EL (cell line): ENCODE results near the gene DEDD2.

Experiments
- DNase-seq: peaks from one replicate; pipeline ENCODE4 v3.0.0-alpha.2; 2016

Gene DEDD2

DNA sequence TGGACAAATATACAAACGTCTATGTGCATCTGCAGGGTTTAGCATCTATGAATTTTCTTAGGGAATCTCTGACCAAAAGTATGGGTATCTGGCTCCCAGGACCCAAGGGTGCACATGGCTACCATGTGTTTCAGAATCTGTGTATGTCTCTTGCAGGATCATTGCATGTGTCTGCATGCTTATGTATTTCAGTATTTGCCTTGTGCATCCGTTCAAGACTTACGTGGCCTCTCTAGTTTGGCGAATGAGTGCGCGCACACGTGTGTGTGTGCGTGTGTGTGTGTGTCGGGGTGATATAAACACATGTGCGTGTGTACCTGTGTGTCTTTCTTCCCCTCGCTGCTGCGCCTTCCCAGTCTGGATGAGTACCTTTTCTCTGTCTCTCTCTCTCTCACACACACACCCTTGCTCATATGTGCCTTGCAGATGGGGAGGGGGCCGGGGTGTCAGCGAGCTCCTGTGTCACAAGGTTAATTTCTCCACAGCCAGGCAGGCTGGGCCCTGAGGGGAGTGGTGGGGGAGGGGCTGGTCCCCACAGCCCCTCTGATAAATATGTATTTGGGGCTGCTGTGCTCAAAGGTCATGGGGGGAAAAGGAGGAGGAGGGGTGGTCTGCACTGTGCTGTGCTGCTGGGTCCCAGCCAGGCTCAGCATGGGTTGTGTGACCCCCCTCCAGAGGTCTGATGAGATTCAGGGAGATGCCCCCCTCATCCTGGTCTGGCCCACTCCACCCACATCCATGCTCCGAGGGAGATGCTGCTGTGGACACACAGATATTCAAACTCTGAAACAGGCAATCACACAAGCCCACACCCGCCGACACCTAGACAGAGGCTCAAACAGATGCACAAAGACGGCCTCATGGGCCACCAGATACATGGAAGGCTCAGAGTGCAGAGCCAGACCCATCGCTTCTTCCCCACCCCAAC, 47.7 kb downstream of the DEDD2 start:
- no peak for DNase-seq

DNA sequence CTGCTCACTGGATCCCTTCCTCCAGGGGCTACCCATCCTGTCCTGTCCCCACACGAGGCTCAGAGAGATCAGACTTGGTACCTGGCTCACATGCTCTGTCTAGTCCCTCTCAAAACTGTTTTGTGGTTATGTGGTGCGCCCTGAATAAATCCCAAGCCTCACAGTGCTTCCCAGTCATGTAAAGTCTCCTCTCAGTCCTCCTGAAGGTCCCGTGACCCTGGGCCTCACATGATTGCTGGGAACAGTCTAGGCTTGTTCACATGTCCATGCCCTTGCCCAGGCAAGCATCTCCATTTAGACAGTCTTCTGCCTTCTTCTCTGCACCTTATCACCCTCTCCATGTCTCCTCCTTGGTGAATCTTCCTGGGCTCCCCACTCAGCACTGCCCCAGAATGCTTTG, 49.3 kb downstream of the DEDD2 start:
- no peak for DNase-seq

DNA sequence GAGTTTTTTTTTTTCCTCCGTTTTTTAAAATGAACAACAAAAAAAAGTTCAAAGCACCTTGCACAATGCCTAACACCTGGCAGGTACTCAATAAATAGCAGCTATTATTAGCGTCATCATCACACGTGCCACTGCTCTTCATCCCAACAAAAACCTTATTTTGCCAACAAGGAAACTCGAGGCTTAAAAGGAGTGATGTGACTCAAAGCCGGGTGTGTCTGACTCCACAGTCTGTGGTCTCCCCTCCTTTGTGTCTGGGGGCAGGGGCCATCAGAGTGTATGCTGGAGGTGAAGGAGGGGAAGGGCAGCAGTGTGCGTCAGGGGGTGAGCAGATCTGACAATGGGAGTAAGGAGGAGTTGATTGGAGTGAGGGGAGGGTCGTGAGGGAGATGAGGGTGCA, 51.2 kb downstream of the DEDD2 start:
- no peak for DNase-seq

DNA sequence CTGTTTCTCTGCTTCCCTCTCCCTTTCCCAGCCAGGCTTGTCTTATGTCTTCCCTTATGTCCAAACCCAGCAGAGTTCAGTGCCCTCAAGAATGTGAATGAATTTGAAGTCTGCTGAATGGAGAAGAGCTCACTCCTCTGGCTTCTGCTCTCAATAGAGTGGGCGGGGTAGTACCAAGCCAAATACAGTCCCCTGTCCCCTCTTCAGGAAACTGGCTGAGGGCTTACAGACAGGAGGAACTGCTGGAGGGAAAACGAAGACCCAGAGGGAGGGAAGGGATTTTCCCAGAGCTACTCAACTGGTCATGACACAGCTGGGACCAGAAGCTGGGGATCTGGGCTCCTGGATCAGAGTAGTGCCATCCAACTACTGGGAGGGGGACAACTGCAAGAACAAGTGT, 52.3 kb downstream of the DEDD2 start:
- no peak for DNase-seq

DNA sequence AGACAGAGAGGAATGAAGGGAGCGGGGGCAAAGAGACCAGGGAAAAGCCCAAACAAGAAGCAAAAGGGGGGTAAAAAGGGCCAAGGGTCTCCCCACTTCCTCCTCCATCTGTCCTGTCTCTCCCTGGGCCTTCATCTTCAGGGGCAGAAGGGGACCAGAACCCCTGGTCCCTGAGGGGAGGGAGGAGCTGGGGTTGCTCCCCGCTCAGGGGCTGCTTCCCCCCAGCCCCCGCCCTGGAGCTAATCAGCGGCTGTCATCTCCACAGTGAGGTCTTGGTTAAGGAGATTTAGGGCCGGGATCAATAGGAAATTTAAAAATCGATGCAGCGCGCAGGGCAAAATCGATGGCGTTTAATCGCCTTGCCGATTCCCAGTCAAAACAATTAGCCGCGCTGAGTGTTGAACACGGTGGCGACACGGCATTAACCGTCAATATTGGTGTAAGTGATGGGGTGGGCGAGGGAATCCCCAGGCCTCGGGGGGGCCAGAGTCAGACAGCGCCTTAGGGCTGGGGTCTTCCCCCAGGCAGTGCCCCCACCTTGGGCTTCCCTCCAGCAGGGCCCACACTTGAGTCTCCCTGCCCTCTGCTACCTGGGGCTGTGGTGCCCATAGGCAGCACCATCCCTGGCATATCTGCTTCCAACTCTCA, 55.7 kb downstream of the DEDD2 start:
- DNase-seq, result no peak

DNA sequence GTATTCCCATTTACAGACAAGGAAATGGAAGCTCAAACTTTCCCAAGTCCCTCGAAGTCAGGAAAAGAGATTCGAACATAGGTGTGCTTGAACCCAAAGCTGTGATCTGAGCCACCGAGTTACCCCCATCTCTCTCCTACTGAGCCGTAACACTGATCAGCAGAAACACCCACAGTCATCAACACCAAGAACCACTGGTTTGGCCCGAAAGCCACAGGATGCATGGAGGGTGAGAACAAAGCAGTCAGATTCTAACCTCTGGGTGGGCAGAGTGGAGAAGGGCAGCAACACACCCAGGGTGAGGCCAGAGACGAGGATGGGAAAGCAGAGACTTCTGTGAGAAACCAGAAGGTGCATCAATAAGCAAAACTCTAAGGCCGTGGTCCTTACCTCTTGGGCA, 57.5 kb downstream of the DEDD2 start:
- no peak for DNase-seq

DNA sequence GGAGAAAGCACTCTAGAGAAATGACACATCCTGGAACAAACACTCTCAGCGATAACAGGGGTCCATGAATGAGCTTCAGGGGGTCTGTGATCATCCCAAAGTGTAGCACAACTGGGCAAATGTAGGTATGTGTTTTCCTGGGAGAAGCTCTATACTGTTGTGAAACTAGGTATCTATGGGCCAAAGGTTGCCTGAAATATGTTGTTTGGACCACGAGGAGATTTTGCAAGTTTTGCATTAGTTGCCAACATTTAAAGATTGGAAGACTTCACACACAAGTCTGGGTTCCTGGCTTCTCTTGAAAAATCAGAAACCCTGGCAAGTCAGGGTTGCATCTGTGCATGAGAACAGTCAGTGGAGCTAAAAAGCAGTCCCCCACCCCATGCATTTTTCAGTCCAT, 58.6 kb downstream of the DEDD2 start:
- DNase-seq, result no peak

DNA sequence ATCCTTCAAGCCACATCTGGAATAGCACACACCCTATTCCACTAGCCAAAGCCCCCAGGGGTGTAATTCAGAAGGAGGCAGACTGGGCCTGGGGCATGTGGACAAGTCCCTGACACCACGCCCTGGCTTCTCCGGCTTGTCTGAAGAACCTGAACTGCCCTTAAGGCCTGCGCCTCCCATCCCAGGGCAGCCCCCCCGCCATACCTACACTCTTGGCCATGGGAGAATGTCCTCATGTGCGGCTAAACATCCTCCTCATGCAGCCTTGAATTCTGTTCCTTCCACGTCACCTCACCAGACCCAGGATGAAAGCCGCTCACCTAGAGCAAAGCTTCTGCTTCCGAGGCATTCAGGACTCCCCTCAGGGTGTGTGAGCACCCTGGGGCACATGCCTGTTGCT, 60.9 kb downstream of the DEDD2 start:
- DNase-seq, result no peak

DNA sequence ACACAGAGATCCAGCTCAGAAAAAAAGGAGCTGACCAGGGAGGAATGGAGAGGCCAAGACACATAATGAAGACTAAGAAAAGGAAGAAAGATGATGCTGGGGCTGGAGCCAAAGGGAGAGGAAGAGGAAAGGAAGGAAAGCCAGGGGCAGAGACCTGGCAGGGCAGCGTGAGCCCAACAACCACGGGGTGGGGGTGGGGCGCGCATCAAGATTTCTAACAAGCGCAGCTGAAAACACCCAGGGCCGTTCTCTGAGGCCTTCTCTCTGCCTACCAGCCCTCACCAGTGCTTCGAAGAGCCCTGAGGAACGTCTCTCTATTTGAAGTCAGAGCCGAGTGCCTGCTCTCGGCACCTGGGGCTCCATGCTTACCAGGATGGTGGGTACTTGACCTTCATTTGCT, 61.7 kb downstream of the DEDD2 start:
- no peak for DNase-seq

DNA sequence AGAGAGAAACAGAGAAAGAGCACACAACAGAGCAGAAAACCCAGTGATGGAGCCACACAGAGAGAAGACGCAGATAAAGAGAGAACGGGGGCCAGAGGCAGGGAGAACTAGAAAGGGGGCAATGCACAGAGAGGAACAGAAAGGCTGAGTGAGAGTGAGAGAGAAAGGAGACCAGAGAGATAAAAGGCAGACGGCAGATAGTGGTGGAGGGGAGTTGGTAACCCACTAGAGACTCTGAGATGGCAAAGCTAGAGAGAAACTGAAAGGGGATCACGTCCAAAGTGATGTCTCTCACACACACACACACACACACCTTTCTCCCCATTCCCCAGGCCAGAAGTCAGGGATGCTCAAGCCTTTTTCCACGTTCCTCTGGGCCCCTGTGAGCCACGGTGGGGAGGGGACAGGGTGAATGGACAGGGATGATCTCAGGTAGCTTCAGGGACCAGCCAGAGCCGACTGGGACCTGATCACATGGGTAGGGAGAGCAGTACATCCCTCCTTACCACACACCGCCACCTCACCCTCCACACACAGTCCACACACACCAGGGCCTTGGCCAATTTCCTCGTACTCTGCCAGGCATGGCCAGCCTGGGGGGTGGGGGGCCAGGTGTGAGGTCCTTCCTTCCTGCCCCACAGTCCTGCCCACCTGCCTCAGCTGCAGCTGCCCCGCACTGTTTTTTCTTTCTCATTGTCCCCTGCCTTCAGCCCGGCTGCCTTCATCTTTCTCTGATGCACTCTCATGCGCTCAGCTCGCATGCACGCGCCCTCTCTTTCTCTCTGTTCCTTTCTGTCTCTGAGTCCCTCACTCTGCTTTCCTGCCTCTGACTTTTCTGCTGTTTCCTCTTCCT, 62.8 kb downstream of the DEDD2 start:
- DNase-seq, result no peak

DNA sequence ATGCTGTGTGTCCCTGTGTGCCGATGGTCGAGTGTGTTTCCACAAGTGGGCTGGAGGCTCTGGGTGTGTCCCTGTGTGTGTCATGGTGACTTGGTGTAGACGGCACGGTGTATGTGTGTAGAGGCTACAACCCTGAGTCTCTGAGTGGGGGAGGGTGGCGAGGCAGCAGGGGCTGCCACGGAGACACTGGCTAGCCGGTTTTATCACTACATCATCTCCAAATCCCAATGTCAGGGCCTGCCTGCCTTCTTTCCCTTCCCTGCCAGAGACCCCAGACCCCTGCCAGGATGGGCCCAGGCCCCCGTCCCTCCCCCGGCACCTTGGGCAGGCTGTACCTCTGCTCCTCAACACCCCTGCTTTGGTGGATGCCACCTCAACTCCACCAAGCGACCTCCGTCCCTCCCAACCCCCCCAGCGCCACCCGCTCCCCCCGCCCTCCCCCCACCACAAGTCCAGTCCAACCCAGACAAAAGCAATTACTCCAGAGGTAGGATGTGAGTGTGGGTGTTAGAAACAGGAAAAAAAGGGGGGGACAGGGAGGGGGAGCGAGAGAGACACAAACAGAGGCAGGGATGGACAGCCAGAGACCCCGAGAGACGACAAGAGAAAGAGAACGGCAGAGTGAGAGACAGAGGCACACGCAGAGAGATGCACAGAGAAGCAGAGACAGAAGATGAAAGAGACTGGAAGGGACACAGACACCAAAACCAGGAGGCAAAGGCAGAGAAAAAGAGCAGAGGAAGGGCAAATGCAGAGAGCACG, 63.6 kb downstream of the DEDD2 start:
- DNase-seq, result no peak

DNA sequence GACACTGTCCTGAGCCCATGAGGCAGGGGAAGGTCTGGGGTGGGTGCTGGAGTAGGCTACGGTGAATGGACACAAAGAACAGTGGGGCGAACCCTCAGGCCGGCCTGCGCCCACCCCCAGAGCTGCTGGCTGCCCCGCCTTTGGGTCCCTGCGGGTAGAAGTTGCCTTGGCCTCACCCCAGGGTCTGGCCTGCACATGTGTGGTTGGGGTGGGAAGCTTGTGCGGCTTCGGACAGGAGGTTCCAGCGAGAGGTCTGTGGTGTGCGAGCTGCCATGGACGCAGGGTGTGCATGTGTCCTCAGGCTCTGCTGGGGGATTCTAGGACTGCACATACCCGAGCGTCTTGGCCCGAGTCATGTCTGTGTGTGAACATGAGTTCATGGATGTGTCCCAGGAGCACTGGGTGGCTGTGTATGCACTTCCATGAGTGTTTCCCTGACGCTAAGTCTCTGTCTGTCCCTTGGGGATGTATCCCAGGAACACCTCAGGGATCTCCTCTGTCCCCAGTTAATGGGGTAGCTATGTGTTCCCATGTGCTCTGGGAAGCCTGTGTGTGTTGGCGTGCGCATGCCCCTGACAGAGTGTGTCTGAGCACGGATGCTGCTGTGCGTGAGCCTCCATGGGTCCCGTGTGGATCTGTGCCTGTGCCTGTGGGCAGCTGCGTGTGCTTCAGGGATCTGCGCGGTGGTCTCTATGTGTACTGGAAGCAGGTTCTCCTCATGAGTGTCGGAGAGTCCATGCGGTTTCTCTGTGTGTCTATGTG, 64.4 kb downstream of the DEDD2 start:
- no peak for DNase-seq

DNA sequence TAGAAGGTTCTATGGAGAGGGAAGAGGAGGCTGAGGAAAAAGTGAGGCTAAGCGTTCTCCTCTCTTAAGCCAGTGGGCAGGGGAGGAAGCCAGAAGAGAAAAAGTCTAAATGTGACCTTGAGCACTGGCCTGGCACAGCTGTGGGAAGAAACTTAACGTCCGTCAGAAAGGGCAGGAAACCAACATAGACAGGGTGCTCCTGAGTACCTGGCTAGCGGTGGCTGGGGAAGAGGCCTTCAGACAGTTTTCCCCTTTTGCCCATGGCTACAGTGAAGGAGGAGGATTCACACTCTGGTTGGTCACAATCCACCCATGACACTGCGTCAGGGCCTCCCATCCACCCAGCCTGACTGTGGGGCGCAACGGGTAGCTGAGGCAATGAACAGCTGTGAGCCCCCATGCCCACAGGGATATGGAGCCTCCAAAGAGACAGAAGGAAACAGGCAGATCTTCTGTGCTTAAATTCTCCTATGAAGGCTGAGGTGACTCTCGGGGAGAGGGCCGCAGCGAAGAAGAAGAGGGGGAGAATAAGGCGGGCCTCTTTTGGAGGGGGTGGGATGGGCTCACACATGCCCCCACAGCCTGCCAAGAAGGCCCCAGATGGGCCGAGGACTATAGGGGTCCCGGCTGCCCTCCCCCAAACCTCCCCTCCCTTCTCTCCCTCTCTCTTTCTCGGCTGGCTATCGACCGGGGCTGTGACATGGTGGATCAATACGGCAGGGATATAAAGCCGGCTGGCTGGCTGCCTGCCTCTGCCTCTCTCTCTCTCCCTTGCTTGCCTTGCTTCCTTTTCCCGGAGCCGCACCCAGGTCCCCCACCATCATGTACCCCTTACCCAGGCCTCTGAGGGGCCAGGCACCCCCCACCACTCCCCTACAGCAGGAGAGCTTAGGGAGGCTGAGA, 65.4 kb downstream of the DEDD2 start:
- no peak for DNase-seq

DNA sequence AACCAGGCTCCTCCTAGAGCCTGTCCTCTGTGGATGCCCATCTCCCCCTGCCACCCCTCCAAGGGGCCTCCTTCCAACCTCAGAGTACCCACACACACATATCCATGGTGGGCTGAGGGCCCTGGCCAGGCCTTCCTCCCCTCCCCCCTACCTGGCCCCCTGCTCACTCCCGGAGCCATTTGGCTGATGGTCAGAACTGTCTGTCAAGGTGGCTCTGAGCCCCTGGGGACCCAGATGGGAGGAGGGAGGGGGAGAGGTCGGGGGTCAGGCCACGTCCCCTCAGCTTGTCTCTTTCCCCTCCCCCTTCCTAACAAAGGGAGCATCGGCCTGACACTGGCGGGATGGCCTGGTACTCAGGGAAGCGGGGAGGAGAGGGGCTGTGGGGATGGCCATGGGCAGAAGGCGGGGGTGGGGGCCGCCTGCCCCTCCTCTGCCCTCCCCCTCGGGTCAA, 66.5 kb downstream of the DEDD2 start:
- DNase-seq, result no peak

DNA sequence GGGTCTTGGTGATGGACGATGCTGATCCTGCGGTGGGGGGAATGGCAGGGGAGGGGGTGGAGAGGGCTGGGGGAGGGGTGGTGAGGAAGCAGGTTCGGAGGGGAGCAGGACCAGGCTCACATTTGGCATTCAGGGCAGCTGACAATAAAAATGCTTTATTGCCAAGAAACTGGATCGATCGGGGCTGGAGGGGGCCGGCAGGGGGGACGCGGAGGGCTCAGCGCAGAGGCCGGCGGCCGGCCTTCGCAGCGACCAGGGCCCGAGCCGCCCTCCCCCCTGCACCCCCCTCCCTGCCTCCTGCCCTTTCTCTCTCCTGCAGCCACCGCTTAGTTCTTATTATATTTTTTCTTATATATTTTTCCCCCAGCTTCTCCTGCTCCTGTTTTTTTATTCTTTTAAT, 67.1 kb downstream of the DEDD2 start:
- DNase-seq, result no peak

DNA sequence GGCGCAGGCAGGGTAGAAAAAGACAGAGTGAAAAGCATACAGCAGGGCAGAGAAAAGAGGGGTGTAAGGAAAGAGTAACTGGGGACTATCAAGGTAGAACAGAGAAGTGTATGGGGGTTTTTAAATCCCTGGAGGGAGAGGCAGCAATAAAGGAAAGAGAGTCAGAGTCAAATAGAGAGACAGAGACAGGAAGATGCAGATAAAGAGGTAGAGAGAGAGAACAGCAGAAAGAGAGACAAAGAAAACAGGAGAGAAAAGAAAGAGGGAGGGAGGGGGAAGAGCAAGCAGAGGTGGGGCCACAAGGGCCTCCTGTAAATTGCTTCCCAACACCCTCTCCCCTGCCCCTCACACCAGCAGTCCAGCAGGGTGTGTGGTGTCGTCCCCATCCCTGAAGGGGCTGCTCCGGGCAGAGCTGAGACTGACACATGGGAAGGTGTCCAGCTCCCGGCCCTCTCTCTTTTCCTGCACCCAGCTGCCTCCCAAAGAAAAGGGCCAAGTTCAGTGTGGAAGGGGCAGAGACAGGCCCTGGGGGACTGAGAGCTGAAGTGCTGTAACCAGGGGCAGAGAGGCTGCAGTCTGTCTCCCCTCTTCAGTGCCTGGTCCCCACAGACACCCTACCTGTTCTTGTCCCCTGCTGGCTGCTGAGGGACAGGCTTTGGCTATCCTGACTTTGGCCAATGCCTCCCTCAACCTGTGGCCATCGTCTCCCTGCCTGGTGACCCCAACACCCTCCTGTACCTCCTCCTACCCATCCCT, 67.9 kb downstream of the DEDD2 start:
- DNase-seq, result no peak
